DMS114 treated with DMSO at 0.1 percent for 48 hours (cell line): ENCODE results near the gene CATSPERB.
"Not testable (repeated sequence)": the region's sequence is repeated elsewhere in the genome, so short reads cannot be mapped to it uniquely, and the experiment has no call there.

Source experiments
- DNase-seq: peaks from one replicate; lab custom pipeline; 2025; ENCODE audit not compliant: unreplicated experiment; lab: John Stamatoyannopoulos, UW

The CATSPERB gene, protein sequence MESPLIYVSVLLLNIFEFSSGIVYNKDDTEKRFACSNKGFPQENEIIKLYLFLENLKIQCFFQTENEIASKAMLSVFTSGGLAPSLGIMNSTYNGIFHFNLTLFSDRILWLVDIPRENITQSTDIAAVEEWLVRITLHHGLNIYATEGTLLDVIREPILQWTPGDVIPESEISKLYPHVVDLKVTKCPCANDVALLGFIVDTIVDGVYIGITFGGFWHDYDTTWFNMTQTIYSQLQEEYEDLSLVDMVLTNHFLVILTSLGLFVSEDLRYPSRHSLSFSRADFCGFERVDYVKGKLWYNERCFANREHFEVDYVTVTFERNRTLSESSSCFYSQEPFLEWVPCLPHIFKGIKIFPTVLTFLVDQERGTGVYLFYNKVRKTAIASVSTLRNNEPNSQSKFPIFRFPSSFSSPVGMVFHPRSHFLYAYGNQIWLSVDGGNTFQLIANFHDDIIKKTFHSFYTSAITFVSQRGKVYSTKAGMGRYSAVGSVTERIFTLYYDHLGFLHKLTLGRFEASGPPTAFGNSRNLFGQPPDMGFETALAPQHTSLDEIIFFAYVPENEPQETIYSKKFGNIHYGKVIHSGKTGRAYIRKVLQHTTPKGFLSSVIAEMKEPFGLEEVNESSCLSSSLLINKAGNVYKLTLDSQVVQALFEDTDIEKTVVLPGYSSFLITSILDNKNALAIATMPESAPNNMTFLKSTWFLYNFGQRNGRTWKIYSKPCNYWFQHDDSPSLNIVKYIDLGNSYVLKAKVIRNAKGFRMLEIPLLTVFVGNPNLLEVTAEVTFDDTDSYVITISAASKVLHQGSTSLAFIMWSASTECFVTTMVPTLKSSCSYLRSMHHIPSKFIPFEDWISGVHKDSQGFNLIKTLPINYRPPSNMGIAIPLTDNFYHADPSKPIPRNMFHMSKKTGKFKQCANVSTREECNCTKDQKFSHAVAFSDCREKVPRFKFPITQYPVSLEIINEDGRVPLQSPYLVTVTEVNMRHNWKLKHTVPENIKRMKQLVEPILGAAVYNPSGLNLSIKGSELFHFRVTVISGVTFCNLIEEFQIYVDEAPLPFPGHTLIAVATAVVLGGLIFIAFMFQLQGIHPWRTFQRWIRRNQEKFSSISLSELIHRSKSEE

DNA sequence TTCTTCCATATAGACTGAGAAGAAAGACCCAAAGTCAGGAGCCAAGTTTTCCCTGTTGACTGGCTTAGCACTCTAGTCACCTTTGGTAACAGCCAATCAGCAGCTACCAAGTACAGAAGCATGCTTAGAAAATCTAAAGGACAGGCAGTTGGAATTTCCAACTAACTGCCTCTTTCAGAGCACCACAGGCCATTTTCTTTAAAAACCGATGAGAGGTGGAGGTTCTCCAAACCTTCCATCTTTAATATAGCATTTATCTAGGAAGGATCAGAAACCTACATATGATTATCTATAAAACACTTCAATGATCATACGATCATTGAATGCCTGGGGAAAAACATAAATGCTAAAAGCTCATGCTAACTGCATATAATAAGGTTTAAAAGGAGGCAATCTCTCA lies at the start of gene CATSPERB:
CATSPERB (minus strand) TSS at position 101 of the 400 bp plus-strand sequence. CDS start 2,607 bp downstream, outside the sequence.
- no peak for DNase-seq

DNA sequence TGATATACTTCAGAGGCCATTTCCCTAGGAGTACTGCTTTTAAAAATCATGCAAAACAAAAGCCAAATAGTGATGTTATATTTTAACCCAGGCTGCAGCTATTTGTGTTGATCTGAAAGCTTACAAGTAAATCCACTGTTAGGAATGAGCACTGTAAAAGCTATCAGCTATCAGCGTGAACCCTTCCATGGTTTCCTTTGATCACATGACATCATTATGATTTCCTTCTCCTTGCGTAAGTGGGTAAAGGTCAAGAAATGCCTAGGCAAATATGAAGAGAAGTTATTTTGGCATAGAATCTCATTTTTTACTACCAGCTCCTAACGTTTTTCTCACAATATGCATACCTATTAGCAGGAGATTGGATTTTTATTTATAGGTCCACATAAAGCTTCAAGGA lies 48.6 kb upstream of the CATSPERB start:
- no peak for DNase-seq

DNA sequence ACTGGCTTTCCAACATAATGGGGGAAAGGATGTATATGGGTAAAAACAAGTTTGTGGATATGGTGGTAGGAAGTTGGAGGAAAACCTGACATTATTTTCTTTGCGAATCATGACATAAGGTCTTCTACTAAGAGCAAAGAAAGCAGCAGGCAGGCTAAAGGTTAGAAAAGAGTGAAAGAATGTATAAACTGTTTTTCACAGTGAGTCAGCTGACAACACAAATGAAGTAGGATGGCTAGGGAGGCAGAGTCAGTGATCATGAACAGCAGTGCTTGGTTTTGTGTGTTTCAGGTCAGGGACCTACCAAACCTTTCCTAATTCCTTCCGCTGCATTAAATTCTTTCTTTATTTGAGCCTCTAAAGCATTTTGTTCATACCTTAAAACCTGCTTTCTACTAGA lies 46.3 kb upstream of the CATSPERB start:
- DNase-seq = no peak

DNA sequence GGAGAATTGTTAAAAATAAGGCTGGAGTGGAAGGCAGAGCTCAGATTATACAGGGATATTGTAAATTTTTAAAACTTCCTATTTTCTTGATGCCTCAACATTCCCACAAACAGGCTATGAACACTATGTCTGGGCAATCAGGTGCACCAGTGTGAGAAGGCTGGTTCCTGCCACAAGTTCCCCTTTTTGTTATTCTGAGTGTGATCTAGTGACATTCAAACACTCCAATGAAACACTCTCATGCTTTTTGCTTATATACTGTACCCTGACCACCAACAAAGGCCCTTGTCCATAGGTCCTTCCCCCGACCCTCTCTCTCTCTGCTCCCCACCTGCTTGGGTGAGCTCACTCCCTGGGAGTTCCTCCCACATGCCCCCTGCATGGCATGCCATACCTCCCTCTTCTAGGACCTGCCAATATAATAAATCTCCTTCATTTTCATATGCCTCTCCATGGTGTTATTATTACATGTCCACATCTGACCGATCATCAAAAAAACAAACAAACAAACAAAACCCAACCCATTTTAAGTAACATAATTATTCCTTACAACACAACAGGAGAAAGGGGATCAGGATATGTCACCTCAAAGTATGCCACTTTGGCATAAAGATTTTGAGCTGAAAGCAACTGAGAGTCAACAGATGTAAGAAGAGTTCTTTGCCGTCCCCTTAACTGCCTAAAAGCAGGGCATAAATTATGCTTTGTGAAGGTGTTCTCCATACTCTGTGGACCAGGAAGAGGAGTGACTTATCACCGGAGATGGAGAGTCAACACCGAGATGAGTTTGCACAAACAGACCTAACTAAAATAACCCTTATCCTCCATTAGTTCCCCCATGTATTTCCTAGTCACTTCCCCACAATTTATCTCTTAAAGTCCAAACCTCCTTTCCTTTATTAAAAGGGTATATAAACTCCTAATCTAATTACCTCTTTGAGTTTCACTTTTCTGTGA lies 42.5 kb upstream of the CATSPERB start:
- no peak for DNase-seq

DNA sequence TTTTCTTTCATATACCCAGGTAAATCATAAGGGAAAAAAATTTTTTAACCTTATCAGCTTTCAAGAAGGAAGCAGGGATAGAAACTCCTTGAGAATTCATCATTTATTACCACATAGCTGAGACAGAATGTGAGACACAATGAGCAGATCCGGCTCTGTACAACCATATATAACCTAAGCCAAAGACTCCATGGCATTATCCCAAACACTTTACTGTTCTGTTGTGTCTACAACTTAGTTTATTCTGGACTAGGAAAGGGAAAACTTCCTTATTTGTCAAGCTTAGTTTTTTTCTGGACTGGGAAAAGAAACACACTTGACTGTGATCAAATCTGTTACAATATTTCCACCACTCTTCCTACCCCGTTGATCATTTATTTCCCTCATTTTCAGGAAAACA lies 38.3 kb upstream of the CATSPERB start:
- no peak for DNase-seq

DNA sequence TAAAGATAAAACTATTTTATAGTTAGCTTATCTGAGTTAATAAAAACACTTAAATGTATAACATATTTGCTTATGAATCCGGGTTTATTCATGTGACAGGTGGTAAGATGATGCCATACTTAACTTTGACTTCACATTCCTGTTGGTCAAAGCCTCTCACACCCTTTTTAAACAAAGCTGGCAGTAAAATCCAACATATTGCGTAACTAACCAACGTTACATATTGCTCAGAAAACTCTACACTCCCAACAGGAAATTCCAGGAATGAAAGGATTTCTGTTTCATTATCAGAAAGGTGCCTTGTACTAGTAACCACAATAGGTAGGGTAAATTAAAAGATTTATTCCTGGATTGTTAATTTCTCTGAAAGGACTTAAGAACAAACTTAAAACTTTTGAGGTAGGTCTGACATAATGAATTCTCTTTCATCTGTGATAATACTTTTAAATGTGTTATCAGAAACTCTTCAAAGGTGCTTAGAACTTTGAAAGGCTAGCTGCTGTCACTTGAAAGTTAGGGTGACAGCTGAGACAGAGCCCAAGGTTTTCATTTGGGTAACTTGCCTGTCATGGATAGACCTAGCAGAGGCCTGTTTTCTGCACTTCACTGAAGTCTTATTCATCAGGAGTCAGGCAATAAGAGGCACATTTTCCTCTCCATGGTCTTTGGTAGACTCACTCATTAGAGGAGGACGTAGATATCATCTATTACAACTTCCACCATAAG lies 23.8 kb upstream of the CATSPERB start:
- no peak for DNase-seq

DNA sequence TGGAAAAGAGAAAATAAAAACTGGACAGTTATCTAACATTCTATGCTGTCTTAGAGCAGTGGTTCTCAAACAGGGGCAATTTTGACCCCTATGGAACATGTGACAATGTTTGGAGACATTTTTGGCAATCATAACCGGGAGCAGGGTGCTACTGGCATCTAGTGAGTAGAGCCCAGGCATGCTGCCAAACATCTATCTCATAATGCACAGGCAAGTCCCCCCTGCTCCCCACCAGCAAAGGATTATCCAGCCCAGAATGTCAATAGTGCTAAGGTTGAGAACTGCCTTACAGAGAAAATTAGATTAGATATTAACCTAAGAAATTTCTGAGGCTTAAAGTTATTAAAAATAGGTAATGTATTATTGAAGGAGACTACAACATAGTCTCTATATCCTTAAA lies 22.9 kb upstream of the CATSPERB start:
- DNase-seq = no peak

DNA sequence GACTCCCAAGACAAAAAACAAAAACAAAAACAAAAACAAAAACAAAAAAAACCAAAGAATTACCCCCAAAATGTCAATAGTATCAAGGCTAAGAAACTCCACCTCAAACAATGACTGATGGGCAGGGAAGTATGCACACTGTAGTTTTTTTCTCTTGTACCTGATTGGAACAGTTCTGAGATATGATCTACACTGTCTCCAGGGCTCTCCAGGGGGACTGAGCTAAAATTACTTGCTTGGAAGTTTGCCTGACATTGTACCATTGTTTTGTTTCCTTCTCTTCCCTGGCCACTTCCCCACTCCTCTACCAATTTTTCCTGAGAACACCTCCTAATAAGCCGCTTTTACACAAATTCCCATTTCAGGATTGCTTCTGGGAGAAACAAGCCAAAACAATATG lies 22.3 kb upstream of the CATSPERB start:
- DNase-seq = no peak

DNA sequence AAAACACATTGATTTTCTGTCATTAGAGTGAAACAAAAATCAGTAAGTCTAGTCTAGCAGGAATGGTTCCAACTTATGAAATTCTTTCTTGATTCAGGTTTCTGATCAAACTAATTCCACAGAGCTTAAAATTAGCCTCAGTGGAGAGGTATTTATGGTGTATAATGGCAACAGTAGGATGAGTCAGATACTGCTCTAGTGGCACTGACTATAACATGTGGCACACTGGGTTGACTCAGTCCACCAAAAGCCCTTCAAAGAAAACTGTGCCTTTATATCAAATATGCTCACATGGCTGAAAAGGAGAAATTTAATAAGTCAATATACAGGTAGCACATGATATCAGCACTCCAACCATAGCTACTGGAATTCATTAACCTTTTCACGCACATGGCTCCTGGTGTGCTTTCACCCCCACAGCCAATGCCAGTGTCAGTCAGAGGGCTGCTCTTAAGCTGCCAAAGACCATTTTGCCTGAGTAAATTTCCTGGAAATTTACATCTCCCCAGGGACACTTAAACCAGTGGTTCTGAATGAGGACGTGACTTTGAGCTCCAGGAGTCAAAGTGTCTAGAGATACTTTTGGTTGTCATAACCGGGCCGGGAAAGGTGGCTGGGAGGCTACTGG lies 21.7 kb upstream of the CATSPERB start:
- no peak for DNase-seq

DNA sequence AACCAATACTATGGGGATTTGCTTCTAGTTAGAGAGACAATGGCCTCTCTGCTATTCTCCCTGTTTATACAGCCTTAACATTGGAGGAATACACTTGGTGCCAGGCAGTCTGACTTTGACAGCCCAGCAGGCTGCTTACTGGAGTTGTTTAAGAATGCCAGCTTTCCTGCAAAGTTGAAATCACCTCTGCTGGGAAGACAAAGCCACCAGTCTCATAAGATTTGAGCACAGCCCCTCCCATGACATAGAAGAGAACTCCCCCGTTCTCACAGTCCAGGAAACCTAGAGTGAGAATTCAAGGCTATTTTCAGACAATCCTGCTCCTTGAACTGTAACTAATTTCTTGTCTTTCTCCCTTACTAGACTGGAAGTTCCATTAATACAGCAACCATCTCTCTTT lies 21.1 kb upstream of the CATSPERB start:
- no peak for DNase-seq

DNA sequence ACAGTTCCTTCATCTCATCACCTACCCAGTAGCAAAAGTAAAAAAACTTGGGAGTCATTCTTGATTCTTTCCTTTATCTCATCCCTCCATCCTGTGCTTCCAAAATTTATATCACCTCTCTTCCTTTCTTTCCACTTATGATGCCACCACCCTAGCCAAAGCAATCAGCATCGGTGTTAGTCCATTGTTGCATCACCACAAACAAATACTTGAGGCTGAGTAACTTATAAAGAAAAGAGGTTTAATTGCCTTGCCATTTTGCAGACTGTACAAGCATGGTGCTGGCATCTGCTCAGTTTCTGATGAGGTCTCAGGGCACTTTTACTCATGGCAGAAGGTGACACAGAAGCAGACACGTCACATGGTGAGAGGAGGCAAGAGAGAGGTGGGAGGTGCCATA lies 19.8 kb upstream of the CATSPERB start:
- DNase-seq = no peak

DNA sequence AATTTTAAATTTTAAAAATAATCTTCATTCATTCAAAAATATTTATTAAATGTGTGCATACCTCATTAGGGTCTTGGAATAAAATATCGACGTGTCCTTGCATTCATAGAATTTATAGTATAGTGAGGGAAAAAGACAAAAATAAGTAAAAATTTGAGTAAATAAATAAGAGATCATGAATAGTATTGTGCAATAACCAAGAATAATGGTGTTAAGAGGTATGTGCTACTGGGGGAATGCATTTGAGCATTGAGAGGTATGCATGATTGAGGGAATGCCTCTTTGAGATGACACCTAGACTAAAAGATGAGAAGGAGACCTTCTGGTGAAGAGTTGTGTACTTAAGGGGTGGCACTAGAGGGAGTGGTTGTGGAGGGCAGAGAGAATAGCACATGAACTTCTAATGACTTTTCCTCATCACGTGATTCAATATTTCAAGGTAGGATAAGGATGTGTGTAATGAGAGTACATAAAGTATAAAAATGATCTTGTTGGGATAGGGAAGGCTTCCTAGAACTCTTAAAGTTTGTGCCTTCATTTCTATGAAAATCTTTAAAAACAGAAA lies 18.8 kb upstream of the CATSPERB start:
- no peak for DNase-seq

DNA sequence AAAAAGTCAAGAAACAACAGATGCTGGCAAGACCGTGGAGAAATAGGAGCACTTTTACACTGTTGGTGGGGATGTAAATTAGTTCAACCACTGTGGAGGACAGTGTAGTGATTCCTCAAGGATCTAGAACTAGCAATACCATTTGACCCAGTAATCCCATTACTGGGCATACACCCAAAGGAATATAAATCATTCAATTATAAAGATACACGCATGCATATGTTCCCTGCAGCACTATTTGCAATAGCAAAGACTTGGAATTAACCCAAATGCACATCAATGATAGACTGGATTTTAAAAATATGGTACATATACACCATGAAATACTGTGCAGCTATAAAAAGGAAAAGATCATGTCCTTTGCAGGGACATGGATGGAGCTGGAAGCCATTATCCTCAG lies 18.0 kb upstream of the CATSPERB start:
- no peak for DNase-seq

DNA sequence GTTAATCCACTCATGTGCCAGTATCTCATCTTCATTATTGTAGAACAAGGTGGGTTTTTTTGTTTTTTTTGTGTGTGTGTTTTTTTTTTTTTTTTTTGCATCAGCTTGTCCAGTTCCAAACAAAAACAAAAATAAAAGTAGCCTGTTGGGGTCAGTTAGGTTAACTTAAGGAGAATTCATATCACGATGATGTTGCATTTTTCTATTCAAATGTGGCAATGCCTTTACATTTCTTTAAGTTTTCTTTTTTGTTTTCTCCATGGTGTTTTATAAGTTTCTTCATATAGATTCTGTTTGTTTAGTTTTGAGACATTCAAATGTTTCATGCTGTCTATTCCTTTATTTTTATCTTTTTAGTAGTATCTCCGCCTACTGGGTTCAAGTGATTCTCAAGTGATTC lies 16.2 kb upstream of the CATSPERB start:
- DNase-seq = no peak

DNA sequence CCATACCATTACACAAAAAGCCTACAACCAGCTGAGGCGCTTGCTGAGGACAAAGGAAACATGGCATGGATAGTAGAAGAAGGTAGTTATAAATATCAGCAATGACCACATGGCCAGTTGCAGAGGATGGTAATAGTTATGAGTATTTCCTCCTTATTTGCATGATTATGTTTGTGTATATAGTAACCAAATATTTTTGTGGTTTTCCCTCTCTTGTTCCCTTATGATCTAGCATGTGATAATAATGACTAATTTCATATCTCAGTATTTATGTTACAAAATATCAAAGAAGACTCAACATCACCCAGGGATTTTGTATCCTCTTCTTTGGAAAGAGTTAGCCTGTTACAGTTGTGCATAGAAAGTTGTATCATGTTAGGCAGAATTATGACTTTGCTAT lies 13.5 kb upstream of the CATSPERB start:
- no peak for DNase-seq

DNA sequence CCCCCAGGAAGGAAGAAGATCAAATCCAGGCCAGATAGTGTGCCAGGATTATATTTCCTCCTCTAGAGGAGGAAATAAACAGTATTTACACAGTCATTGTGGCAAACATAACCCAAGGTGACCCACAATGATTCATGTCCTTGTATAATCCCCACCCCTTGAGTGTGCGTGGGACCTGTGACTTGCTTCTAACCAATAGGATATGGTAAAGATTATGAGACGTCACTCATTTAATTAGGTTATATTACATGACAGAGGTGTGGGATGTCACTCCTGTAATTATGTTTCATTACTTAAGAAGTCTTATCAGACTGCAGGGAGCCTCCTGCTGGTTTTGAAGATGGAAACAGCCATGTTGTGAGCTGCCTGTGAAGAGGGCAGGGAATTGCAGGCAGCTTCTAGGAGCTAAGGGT lies 12.2 kb upstream of the CATSPERB start:
- DNase-seq = no peak

DNA sequence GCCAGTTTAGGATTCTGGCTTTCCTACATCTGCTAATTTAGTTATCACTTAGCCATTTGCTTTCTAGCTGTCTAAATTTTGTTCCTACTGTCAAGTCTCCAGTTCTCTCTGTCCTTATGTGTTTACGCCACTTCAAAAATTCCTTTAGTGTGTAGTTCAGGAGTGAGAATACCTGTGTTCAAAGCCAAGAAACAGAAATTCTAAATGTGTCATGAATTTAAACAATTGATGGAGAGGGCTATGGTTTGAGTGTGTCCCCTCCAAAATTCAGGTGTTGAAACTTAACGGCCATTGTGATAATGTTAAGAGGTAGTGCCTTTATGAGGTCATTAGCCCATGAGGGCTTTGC lies 11.4 kb upstream of the CATSPERB start:
- no peak for DNase-seq

DNA sequence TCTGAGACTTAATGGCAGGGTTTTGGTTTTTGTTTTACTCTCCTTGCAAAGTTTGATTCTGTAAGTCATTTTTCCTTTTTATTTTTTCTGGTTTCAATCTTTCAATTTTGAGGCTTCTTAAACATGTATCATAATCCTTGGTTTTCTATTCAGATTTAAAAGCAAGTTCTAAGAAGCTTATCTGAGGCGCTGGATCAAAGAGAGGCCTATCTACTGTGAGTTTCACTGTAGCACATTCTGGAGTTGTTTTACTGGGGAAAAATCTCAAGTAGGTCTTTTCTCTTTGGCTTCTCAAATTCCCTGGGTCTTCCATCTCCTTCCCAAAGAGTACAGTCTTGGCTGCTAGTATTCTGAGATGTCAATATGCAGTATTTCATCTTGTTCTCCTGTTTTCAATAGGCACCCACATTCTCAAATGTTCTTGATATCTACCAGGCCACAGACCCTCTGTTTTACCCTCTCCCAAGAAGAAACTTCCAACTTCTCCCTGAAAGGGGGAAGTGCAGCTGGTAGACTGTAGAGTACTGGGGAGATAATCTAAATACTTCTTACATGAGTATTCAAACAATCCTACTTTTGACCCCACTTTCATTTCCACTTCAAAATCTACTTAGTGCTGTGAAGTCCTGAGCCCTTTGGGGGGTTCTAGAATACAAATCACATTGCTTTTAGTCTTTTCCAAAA lies 10.9 kb upstream of the CATSPERB start:
- no peak for DNase-seq

DNA sequence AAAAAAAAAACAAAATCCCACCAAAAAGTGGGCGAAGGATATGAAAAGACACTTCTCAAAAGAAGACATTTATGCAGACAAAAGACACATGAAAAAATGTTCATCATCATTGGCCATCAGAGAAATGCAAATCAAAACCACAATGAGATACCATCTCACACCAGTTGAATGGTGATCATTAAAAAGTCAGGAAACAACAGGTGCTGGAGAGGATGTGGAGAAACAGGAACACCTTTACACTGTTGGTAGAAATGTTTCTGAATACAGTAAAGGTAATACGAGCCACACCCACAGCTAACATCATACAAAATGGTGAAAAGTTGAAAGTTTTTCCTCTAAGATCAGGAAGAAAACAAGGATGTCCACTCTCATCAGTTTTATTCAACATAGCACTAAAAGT lies 8.0 kb upstream of the CATSPERB start:
- not testable (repeated sequence) for DNase-seq
